ENCODE data around the gene SNTG2.
"Not testable (repeated sequence)": the region's sequence is repeated elsewhere in the genome, so short reads cannot be mapped to it uniquely, and the experiment has no call there.

Gene SNTG2

DNA sequence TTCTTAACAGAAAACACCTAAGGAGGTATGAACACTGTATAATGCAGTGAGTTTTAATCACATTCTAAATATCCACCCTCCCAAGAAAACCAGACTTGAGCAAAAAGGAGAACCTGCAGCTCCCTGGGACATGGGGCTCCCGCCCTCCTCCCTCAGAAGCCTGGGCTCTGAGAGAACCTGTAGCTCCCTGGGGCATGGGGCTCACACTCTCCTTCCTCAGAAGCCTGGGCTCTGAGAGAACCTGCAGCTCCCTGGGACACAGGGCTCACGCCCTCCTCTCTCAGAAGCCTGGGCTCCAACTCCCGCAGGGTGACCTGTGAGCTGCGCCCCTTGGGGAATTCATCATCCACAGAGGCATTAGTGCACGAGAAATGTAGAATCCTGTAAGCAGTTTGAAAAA lies 222.9 kb downstream of the SNTG2 start:
- DNase-seq = no peak

GRCh38 chr2:1181893-1182292 lies 231.2 kb downstream of the SNTG2 start:
- DNase-seq = no peak

DNA sequence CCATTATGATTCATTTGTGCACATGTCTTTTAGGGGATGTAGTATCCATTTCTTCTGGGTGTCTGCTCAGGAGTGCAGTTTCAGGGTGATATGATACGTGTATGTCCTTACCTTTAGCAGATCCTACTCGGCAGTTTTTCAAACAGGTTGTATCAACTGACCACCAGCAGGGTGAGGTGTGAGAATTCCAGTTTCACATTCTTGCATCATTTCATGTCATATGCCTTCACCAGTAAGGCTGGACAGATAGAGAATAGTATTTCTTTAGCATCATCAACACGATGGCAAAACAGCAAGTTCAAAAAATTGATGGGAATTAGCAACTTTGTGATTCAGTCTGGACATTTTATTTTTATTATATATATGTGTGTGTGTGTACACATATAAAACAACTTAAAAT lies 232.7 kb downstream of the SNTG2 start:
- DNase-seq = no peak

DNA sequence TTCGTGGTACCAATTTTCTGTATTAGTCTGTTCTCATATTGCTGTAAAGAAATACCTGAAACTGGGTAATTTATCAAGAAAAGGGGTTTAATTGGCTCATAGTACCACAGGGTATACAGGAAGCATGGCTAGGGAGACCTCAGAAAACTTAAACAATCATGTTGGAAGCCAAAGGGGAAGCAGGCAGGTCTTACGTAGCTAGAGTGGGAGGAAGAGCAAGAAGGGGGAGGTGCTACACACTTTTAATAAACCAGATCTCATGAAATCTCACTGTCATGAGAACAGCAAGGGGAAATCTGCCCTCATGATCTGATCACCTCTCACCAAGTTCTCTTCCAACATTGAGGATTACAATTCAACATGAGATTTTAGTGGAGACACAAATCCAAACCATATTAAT lies 235.8 kb downstream of the SNTG2 start:
- DNase-seq = no peak

DNA sequence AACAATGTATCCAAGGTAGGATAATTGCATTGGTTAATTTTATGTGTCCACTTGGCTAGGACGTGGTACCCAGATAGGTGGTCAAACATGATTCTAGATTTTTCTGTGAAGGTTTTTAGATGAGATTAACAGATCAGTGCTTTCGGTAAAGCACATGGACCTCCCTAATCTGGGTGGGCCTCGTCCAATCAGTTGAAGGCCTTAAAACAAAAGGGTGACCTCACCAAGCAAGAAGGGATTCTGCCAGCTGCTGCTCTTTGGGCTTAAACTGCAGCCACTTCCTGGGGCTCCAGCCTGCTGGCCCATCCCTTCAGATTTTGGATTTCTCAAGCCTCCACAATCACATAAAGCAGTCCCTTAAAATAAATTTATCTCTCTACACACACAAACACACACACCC lies 236.5 kb downstream of the SNTG2 start:
- DNase-seq = no peak

- DNase-seq = no peak
Measured at GRCh38 chr2:1192121-1192520, 241.5 kb downstream of the SNTG2 start.

GRCh38 chr2:1193801-1194200 lies 243.2 kb downstream of the SNTG2 start:
- no peak for DNase-seq

- DNase-seq = no peak
Measured at GRCh38 chr2:1203772-1204171, 253.1 kb downstream of the SNTG2 start.

- DNase-seq = no peak
Measured at GRCh38 chr2:1205853-1206252, 255.2 kb downstream of the SNTG2 start.

DNA sequence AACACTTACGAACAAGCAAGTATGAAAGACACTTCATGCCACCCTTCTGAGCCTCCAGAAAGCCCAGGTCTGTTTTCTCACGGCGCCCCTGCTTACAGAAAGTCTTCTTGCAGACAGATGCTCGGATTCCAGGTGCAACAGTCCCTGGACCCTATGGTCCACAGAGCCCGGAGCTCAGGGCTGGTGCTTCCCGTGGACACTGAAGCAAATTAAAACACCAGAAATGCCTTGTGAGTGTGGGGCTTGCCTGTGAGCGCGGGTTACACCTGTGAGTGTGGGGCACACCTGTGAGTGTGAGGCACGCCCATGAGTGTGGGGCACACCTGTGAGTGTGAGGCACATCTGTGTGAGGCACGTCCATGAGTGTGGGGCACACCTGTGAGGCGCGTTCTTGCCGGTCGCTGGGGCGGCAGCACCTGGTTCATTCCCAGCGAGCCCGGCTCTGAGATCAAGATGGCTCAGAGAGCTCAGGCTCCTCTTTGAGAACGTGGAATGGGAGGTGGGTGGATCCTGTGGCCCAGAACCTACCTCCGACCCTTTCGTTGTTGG lies 257.4 kb downstream of the SNTG2 start:
- DNase-seq = no peak

- no peak for DNase-seq
Measured at GRCh38 chr2:1208522-1208921, 257.9 kb downstream of the SNTG2 start.

GRCh38 chr2:1209246-1209645 lies 258.6 kb downstream of the SNTG2 start:
- no peak for DNase-seq

DNA sequence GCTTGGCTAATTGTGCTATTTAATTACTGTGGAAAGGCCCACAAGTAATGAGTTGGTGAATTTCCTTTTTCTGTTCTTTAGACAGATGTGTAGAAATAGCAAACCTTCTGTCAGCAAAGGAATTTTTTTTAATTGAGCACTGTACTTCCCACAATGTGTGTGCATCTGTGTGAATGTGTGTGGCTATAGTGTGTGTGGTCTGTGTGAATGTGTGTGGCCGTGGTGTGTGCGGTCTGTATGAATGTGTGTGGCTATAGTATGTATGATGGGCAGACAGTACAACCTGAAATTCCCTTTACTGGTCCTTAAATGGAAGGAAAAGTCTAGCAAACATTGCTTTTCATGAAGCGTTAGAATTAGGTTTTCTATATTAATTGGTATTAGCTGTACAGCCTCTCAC lies 259.1 kb downstream of the SNTG2 start:
- DNase-seq = no peak

DNA sequence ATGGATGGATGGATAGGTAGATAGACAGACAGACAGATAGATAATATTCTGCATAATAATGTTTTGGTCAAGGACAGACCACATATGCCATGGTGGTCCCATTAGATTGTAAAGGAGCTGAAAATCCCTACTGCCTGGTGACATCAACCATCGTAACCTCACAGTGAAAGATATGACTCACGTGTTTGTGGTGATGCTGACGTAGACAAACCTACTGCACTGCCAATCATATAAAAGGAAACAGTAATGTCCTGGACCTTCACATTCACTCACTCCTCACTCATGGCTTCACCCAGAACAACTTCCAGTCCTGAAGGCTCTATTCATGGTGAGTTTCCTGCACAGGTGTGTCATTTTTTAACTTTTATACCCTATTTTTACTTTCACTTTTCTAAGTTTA lies 259.7 kb downstream of the SNTG2 start:
- no peak for DNase-seq

GRCh38 chr2:1219901-1220573 lies 269.4 kb downstream of the SNTG2 start:
- DNase-seq = no peak

DNA sequence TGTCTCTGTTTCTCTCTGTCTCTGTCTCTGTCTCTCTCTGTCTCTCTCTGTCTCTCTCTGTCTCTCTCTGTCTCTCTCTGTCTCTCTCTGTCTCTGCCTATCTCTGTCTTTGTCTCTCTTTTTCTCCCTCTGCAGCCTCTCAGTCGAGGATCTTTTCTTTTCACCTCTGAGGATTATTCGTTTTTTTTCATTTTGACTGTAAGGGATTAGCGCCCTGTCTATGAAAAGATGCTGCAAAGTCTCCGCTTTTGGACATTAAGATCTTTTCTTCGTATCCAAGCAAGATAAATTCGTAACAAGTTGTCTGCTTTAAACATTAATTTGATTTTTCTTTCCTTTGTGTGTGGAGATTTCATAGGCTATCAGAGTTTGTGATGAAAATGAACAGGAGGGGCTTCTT lies 271.4 kb downstream of the SNTG2 start:
- no peak for DNase-seq

GRCh38 chr2:1223791-1224190 lies 273.1 kb downstream of the SNTG2 start:
- no peak for DNase-seq

- no peak for DNase-seq
Measured at GRCh38 chr2:1224901-1225300, 274.3 kb downstream of the SNTG2 start.

DNA sequence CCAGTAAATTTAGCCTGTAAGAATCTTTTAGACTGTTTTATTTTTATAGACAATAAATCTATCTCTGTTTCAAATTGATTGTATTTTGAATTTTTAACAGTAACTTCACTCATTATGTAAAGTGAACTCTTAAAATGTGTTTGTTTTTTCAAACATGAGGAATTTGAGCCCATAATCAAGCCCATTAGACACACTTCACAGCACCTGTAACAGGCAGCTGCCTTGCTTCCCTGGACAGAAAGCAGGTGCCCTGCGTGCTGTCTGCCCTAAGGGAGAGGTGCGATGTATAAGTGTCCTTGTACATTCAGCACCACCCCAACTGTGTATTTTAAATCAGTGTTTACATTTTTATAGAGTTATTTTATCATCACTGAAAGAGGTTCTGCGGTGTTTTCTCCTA lies 276.1 kb downstream of the SNTG2 start:
- DNase-seq = no peak

- no peak for DNase-seq
Measured at GRCh38 chr2:1227274-1227900, 276.7 kb downstream of the SNTG2 start.

GRCh38 chr2:1229596-1229995 lies 278.9 kb downstream of the SNTG2 start:
- not testable (repeated sequence) for DNase-seq

DNA sequence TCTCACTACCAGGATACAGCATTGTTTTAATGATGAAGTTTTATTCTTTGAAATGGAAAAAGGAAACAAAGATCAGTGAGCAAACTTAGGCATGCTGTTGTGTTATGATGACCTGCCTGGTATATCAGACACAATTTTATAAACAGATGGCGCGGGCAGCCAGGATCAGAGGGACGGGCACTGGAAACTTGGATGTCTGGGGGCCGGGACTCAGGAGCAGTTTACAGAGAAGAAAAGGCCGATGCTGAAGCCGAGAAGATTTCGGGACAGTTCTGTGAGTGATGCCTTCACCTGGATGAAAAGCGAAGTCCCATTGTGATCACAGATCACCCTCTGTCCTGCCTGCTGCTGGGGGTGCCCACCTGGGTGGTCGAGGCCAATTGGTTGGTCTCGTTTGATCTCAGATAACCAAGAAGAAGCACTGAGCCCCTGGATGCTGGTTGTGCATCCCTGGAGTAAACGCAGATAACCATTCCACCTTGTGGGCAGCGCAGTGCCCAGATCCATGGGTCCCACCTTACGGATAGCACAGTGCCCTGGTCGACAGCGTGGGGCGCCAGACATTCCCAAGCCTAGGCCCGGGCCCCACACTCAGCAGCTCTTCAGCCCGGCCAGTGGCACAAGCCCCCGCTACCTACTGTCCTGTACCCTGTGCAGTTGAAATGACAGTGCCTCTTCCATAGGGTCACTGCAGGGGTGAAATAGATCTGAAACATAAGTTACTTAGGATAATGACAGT lies 279.7 kb downstream of the SNTG2 start:
- no peak for DNase-seq

All from nucleus accumbens (tissue), 56 donors.